Stimulated activated CD4-positive, alpha-beta T cell treated with anti-CD3 and anti-CD28 coated beads, Interleukin-4, amount 100 ng/mL, for 4 hours (primary cell): ENCODE data around the gene OTULIN.

Source experiments
- DNase-seq, 2 experiments: peaks; one replicate each; pipeline ENCODE4 v3.0.0-alpha.2; 2020

OTULIN gene

DNA sequence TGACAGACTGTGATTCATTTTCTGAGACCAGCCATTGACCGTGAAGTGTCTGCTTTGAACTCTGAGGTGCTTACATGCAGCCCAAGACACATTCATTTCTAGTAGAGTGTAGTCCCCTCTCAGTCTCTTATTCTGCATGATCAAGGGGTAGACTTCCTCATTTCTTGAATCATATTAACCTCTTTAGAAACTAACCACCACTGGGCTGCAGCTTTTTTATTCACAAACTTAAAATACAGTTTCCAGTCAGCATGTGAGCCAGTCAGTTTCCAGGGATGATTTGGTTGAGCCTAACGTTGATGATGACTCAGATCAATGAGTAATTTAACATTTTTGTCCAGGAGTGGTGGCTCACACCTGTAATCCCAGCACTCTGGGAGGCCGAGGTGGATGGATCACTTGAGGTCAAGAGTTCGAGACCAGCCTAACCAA, 59.2 kb downstream of the OTULIN start:
- no peak for DNase-seq

GRCh38 chr5:14724633-14725032, 60.1 kb downstream of the OTULIN start:
- DNase-seq = no peak

- DNase-seq = no peak
These were observed 61.7 kb downstream of the OTULIN start for GRCh38 chr5:14726066-14726838.

GRCh38 chr5:14727428-14727865, 62.9 kb downstream of the OTULIN start:
- peak; percentile 58 to 70 for DNase-seq

DNA sequence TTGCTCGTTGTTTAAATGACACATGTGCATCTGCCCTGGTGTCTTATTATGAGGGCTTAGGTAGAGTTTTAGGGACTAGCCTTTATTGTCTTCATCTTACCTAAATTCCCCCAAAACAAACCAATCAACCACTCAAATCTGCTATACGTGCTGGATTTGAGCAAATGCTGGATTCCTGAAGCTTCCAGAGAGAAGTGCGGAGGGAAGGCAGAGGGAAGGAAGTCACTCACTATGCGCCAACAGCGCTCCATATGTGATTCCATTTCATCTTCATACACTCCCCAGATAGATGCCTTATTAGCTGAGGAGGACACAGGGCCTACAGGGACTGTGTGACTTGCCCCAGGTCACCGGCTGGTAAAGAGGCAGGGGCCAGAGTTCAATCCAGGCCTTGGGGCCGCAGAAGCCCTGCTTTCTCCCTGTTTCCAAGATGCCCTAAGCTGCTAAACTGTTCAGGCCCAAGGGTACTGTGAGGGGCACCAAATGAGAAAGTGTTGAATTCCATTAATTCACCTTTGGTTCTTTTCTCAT, 63.5 kb downstream of the OTULIN start:
- no peak for DNase-seq

DNA sequence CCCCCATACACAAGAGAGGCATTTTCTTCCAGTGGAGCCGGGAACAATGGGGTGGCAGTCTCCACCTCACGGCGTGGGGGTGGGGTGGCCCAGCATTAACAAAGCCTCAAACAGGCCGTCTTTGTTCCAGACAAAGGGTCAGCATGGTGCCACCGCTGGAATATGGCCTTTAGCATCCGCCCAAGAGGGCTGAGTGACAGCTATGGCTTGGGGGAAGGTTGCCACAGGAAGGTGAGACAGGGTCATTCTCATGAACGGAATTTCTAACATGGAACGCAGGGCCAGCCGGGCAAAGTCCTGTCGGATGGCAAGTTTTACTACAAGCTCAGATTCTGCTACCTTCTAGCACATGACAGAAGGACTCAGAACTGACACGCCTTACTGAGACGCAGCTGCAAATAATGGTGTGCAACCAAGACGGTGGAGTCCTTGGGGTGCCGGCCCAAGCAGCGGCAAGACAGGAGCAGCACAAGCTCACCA, 64.0 kb downstream of the OTULIN start:
- no peak for DNase-seq

- no peak for DNase-seq
These were observed 65.2 kb downstream of the OTULIN start for GRCh38 chr5:14729448-14730385.

DNA sequence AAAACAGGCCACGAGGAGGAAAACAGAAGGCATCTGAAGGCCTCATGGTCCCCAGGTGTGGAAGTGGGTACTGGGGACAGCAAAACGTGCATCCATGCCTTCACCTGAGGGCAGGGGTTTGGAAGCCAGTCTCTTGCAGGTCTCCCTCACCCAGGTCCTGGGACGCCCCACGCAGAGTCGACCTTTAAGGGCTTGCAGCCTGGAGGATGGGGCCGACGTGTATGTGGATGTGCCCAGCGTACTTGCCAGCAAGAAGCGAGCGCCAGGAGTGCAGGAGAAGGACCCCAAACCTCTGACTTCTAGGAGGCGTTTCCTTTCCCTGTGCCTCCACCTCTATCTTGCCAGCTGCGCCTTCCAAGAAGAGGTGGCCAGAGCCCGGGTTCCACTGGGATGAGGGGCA, 65.9 kb downstream of the OTULIN start:
- no peak for DNase-seq

- DNase-seq = no peak
These were observed 66.4 kb downstream of the OTULIN start for GRCh38 chr5:14730881-14731280.

DNA sequence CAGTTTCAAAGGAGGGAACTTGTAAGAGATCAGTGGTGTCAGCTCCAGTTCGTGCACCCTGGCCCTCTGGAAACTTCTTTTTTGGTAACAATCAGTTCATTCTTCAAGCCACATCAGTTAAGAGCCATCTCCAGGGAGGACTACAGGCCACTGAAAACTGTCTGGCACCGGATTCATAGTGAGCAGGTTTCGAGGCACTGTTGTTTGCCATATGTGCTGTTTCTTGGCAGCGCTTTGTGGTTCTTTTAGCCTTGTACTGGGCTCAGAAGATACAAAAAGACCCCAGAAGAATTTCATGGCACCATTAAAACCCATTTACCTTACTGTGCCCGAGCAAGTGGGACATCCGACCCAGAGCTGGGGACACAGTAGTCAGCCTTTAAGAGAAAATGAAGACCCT, 68.5 kb downstream of the OTULIN start:
- DNase-seq = no peak

DNA sequence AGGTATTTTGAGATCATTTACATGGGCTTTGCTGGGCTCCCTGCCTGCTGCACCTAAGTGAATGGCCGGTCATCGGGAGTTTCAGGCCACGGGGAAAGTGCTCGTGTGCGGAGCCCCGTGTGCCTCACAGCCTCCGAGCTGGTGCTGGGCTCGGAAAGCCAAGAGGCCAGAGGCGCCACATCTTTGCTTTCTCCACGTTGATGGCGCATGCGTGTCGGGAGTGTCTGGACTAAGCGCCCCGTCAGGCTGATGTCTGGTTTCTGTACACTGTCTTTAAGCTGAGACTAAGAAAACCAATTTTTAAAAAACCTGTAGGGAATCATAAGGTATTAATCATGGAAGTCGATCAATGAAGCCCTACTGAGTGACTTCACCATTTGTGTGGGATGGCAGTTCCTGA, 69.1 kb downstream of the OTULIN start:
- no peak for DNase-seq

- no peak for DNase-seq
These were observed 69.9 kb downstream of the OTULIN start for GRCh38 chr5:14734396-14734795.

- no peak for DNase-seq
These were observed 71.4 kb downstream of the OTULIN start for GRCh38 chr5:14735944-14736343.

- DNase-seq = no peak
These were observed 72.8 kb downstream of the OTULIN start for GRCh38 chr5:14737291-14737690.

GRCh38 chr5:14738050-14738449, 73.5 kb downstream of the OTULIN start:
- DNase-seq = no peak

- DNase-seq = no peak
These were observed 75.0 kb downstream of the OTULIN start for GRCh38 chr5:14739538-14739937.

- DNase-seq = no peak
These were observed 75.5 kb downstream of the OTULIN start for GRCh38 chr5:14739981-14740380.

DNA sequence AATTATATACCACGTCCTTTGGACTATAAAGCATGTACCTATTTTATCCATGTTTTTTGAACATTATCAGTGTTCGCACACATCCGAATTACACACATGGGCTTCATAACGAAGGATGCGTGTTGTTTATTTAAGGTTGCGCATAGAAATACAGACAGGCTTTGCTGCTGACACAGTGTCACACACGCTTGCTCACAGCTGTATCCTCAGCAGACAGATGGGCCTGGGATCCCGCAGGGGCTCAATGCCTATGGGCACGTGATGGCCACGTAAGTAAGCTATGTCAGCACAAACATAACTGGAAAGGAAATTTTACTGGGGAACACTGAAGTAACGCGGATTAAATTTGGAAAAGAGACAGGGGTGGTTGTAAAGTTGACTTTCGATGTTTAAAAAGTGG, 76.6 kb downstream of the OTULIN start:
- DNase-seq = no peak

GRCh38 chr5:14741801-14742440, 77.4 kb downstream of the OTULIN start:
- DNase-seq = peak in 1 of 2 experiments; percentile 3

DNA sequence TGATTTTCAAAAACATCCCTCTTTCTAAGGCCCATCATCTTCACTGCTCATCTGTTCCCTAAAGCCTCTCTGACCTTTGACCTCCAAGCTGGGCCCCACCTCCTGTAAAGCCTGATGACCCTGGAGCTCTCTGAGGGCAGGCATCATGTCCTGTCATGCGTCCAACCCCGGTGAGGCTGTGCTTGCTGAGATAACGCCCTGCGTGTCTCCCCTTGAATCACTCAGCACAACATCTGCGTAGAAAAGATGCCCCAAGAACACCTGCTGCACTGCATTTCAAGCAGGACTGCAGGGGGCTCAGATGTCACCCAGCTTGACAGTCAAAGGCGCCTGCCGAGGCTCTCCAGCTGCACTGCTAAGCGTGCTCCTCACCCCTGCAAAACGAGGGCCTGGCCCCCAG, 78.0 kb downstream of the OTULIN start:
- no peak for DNase-seq

DNA sequence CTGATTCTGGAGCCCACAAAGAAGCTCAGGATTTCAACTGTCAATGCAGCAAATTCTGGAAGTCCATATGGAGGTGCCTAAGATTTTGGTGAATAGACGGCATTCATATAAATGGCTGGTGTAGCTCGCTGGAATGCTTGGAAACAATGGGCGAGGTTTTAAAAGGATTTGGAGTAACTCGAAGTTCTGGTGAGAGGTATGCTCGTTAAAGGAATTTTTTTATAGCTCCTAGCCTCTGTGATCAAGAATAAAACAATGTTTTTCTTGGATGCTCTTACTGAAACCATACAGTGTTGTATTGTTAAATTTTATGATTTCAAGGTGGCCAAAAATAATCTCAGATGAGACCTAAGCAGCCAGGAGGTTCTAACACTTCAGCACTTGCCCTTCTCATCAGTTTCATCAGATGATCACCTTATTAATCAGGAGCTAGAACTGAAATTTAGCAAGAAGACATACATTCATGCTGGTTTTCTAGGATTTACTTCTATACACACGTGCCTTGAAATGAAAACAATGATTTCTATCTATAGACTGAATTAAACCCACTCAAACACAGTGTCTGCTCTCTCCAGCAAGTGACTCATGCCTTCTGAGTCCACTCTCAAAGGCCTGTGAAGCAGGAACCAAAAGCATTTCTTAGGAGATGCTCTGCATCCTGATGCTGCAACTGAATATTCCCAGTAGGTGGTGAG, 79.2 kb downstream of the OTULIN start:
- DNase-seq = no peak
